Esophagus squamous epithelium (tissue), 4 donors: Measurements from ENCODE around the gene ADGRL1.

Source experiments
- POLR2A ChIP-seq, 4 donors: fragments of 450-650 bp; IDR thresholded peaks; one replicate each; pipeline ENCODE4 v1.6.1; 2017; ENCODE audit warnings: antibody characterized with exemption in 4 of 4, mild to moderate bottlenecking in 4 of 4, moderate library complexity in 3 of 4
- TF ChIP-seq, protein P1 (sequence below), 6 experiments: fragments of 450-650 bp in 4 of 6; fragments of 200-600 bp in 2 of 6; sonication (generic) in 2 of 6; IDR thresholded peaks; one replicate each; pipeline ENCODE4 v1.5.1; 2016 to 2019; ENCODE audit warnings: antibody characterized with exemption in 6 of 6, mild to moderate bottlenecking in 4 of 6, moderate library complexity in 4 of 6

- TF ChIP-seq, protein P1, sequence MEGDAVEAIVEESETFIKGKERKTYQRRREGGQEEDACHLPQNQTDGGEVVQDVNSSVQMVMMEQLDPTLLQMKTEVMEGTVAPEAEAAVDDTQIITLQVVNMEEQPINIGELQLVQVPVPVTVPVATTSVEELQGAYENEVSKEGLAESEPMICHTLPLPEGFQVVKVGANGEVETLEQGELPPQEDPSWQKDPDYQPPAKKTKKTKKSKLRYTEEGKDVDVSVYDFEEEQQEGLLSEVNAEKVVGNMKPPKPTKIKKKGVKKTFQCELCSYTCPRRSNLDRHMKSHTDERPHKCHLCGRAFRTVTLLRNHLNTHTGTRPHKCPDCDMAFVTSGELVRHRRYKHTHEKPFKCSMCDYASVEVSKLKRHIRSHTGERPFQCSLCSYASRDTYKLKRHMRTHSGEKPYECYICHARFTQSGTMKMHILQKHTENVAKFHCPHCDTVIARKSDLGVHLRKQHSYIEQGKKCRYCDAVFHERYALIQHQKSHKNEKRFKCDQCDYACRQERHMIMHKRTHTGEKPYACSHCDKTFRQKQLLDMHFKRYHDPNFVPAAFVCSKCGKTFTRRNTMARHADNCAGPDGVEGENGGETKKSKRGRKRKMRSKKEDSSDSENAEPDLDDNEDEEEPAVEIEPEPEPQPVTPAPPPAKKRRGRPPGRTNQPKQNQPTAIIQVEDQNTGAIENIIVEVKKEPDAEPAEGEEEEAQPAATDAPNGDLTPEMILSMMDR (IDR thresholded peaks at IDR 0.05), result no peak
- TF ChIP-seq POLR2A (IDR thresholded peaks at IDR 0.05), result no peak
These were observed 93.7 kb downstream of the ADGRL1 start for GRCh38 chr19:14112051-14112808.
